Measurements from ENCODE around the gene FGFR3.
"Not testable (repeated sequence)": the region's sequence is repeated elsewhere in the genome, so short reads cannot be mapped to it uniquely, and the experiment has no call there.

Gene FGFR3

DNA sequence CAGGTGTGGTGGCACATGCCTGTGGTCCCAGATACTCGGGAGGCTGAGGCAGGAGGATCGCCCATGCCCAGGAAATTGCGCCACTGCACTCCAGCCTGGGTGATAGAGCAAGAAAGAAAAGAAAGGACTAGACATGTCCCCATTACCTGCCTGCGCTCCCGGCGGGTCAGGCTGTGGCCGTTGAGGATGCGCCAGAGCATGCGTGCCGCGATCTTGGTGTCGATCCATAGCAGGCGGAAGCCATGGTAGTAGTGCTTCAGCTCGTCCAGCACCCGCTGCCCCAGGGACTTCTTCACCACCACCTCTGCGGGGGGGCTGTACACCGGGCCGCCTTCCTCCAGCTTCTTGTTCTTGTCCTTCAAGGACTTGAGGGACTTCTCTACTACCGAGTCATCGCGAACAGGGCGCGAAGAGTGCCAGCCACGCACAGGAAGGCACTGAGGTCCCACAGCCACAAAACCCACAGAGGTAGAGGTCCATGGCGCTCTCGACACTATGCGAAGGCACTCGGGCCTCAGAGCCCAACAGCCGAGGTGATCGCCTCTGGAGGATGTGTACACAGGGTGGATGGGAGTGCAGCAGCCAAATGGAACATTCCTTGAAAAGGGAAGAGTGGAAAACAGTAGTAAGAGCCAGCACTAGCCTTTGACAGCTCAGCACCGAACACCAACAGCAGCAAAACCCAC is 48.3 kb downstream of the FGFR3 start:
- TF ChIP-seq, protein P1, sequence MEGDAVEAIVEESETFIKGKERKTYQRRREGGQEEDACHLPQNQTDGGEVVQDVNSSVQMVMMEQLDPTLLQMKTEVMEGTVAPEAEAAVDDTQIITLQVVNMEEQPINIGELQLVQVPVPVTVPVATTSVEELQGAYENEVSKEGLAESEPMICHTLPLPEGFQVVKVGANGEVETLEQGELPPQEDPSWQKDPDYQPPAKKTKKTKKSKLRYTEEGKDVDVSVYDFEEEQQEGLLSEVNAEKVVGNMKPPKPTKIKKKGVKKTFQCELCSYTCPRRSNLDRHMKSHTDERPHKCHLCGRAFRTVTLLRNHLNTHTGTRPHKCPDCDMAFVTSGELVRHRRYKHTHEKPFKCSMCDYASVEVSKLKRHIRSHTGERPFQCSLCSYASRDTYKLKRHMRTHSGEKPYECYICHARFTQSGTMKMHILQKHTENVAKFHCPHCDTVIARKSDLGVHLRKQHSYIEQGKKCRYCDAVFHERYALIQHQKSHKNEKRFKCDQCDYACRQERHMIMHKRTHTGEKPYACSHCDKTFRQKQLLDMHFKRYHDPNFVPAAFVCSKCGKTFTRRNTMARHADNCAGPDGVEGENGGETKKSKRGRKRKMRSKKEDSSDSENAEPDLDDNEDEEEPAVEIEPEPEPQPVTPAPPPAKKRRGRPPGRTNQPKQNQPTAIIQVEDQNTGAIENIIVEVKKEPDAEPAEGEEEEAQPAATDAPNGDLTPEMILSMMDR (IDR thresholded peaks at IDR 0.05; ENCODE audit: low read depth, low read length), result no peak
- DNase-seq (ENCODE audit: extremely low read depth, low read depth), result no peak

DNA sequence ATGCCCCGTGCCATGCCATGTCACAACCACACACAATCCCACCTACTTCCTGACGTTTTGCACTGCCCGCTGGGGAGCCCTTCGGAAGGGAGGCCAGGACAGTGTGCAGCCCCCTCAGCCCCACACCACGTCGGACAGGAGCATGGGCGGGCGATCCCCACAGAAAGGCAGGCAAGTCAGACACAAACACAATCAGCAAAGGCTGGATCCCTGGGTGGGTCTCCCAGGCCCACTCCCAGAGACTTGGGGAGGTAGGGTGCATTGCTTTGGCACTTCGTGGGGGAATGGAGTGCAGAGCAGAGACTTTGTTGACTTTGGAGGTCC is 48.8 kb downstream of the FGFR3 start:
- DNase-seq (ENCODE audit: extremely low read depth, low read depth), result no peak
- TF ChIP-seq, protein P1 (IDR thresholded peaks at IDR 0.05; ENCODE audit: low read depth, low read length), result no peak

DNA sequence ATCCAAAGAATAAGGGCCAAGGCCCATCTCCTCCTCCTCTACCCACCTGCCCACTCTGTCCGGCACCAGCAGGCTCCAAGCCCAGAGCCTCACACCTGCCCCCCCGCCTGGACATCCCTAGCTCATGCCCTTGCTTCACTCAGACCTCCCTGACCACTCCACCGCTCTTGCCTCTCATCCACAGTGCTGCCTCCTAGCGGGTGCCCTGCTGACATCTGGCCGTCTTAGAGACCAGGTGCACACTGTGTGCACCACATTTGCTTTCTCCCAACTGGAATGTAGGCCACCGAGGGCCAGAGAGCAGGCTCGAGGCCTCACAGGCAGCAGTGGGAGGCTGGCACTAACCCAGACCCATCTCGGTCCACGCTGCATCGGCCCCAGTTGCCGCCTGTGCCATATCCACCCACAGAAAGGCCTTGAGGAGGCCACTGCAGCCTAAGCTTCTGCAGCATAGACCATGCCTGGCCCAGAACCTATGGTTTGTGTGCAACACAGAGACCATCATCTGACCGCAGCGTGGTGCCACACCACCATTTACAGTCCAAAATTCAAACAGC is 49.3 kb downstream of the FGFR3 start:
- no peak for DNase-seq (ENCODE audit: extremely low read depth, low read depth)
- TF ChIP-seq, protein P1 (IDR thresholded peaks at IDR 0.05; ENCODE audit: low read depth, low read length), result no peak

DNA sequence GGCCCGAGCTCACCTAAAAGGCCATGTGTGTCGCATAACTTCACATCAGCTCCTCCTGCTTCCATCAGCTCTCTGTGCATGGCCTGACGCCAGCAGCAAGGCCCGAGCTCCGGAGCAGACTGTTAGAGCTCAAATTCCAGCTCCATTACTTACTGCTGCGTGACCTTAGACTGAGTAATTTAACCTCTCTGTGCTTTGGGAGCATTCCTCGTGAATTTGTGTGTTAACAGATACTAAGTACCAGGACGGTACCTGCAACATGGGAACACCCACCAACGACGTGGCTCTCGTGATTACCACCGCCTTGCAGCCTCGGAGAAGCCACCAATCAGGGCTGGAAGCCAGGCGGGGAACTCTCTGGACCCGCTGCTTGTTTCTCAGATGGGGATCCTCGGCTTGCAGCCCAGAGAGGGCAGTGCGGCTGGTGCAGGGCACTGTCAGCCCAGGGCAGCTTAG is 49.9 kb downstream of the FGFR3 start:
- peak; percentile 54 for DNase-seq (ENCODE audit: extremely low read depth, low read depth)
- TF ChIP-seq, protein P1 (IDR thresholded peaks at IDR 0.05; ENCODE audit: low read depth, low read length), result no peak

DNA sequence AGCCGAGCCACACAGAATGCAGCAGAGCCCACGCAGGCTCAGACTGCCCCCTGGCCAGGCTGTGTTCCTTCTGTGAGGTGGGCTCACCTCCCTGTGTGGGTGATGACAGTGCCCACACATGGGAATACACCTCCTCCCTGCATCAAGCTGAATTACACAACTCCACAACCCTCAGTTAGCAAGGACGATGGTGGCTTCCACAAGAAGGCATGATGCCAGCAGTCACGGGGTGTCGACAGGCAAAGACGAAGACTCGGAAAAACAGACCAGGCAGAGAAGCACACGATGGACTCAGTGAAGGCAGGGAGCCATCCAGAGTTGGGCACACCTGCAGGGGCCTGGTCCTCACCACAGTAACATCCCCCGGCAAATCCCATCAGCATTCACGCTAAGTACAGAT is 50.8 kb downstream of the FGFR3 start:
- DNase-seq (ENCODE audit: extremely low read depth, low read depth), result no peak
- TF ChIP-seq, protein P1 (IDR thresholded peaks at IDR 0.05; ENCODE audit: low read depth, low read length), result no peak

DNA sequence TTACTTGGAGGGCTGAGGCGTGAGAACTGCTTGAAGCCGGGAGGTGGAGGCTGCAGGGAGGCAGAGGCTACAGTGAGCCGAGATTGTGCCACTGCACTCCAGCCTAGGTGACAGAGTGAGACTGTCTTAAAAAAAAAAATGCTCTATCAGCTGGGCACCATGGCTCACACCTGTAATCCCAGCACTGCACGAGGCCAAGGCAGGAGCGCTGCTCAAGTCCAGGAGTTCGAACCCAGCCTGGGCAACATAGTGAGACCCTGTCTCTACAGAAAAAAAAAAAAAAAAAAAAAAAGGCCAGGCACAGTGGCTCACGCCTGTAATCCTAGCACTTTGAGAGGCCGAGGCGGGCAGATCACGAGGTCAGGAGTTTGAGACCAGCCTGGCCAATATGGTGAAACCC is 51.5 kb downstream of the FGFR3 start:
- not testable (repeated sequence) for DNase-seq (ENCODE audit: extremely low read depth, low read depth)

DNA sequence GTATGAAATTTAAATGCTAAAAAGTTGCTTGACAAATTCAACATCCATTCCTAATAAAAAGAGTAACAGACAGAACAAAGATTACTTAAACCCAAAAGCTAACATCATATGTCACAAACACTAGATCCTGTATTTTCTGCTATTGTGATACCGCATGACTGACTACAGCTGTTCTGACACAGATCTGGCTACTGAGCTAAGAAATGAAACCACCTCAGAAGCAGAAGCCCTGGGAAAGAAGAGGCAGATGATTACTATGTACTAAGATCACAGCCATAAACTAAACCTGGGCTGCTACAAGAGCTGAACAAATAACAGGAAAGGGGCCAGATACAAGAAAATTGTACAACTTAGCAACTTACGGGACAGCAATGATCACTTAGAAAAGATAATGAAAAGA is 53.5 kb downstream of the FGFR3 start:
- no peak for DNase-seq (ENCODE audit: extremely low read depth, low read depth)
- TF ChIP-seq, protein P1 (IDR thresholded peaks at IDR 0.05; ENCODE audit: low read depth, low read length), result no peak

DNA sequence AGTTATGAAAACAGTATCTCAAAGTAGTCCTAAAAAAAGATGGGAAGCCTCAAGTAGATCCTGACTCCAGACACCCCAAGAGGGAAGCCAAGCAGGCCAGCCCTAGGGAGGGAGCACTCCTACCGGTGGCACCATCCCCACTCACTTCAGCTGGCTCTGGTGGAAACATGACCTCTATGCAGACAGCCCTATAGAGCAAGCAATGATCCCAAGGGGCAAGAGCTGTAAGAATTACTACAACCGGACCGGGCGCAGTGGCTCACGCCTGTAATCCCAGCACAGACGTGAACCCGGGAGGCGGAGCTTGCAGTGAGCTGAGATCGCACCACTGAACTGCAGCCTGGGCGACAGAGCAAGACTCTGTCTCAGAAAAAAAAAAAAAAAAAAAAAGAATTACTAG is 57.2 kb downstream of the FGFR3 start:
- DNase-seq (ENCODE audit: extremely low read depth, low read depth), result no peak
- TF ChIP-seq, protein P1 (IDR thresholded peaks at IDR 0.05; ENCODE audit: low read depth, low read length), result no peak
